CD4-positive, alpha-beta T cell treated with Interleukin-17A for 1 hour (primary cell): Measurements from ENCODE around the gene SMC6.

Experiments
- DNase-seq: peaks from one replicate; pipeline ENCODE4 v3.0.0-alpha.2; 2020

Gene SMC6, protein sequence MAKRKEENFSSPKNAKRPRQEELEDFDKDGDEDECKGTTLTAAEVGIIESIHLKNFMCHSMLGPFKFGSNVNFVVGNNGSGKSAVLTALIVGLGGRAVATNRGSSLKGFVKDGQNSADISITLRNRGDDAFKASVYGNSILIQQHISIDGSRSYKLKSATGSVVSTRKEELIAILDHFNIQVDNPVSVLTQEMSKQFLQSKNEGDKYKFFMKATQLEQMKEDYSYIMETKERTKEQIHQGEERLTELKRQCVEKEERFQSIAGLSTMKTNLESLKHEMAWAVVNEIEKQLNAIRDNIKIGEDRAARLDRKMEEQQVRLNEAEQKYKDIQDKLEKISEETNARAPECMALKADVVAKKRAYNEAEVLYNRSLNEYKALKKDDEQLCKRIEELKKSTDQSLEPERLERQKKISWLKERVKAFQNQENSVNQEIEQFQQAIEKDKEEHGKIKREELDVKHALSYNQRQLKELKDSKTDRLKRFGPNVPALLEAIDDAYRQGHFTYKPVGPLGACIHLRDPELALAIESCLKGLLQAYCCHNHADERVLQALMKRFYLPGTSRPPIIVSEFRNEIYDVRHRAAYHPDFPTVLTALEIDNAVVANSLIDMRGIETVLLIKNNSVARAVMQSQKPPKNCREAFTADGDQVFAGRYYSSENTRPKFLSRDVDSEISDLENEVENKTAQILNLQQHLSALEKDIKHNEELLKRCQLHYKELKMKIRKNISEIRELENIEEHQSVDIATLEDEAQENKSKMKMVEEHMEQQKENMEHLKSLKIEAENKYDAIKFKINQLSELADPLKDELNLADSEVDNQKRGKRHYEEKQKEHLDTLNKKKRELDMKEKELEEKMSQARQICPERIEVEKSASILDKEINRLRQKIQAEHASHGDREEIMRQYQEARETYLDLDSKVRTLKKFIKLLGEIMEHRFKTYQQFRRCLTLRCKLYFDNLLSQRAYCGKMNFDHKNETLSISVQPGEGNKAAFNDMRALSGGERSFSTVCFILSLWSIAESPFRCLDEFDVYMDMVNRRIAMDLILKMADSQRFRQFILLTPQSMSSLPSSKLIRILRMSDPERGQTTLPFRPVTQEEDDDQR

DNA sequence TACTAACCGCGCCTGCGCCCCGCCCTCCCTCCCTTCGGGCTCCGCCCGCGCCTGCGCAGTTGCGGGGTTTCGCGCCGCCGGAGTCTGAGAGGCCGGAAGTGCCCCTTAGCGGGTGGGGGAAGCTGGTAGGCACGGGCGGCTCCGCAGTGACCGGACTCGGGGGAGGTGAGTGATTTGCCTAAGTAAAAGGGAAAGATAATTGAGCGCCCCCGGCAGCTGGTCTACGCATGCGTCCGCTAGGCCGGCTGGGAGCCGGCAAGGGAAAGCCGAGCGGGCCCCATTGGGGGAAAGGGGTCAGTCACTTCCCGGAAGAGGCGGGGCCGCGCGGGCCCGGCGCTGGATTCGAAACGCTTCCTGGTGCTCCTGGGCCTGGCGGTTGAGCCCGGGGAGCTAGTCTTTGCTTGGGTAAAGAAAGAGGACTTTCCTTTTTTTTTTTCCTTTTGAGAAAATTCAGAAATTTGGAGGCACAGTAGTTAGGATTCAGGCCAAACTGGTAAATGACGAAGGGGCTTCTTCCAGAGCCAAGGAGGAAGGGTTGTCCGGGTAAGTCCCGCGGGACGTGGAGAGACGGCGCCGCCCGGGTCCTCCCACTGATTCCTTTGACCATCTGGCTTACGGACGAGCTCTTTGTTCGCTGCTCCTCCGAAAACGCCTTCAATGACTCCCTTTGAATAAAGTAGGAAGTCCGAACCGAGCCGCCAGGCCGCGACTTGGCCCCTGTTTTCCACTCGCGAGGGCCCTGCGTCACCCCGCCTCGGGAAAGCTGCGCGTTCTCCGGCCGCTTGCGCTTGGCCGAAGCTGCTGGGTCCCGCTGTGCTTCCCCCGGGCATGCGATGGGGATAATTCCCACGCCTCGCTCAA lies at the start of gene SMC6, which contains the start of gene GEN1:
Gene SMC6 (minus strand): TSS at position 8 of the 861 bp plus-strand sequence. CDS start 7,864 bp downstream, outside the sequence.
Gene GEN1 (plus strand): TSS at position 336 of the 861 bp plus-strand sequence. CDS start 5,806 bp downstream, outside the sequence.
- DNase-seq: peak; percentile 90

DNA sequence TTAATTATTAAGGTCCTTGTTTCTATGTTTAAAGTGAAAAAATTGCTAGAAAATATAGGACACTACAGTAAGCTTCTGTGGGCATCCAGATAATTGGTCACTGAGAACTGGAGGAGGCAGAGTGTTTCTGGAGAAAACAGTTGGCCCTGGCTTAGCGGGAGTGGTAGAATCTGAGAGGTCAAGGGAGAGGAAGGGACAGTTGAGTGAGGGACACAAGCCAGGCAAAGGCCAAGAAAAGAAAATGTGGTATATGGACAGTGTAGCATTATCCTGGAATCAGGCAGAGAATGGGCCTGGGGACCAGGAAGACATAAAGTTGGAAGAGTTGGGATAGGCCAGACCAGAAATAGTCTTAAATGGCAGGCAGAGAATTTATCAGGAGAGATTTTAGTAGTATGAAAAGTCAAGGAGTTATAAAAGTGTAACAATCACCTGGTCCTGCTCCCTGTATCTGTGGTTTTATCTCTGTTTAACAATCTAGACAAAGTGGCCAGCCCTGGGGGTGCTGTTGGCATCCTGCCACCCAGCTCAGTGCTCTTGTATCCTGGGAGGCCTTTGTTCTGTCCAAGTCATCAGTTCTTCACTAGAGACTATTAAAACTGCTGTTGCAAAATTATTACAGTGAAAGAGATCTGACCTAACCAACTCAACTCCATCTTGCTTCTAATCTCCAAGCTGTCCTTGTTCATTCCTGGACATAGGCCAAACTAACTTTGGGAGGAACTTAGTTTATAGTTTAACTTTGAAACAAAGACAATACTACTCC lies 47.3 kb upstream of the SMC6 start:
- DNase-seq: no peak

DNA sequence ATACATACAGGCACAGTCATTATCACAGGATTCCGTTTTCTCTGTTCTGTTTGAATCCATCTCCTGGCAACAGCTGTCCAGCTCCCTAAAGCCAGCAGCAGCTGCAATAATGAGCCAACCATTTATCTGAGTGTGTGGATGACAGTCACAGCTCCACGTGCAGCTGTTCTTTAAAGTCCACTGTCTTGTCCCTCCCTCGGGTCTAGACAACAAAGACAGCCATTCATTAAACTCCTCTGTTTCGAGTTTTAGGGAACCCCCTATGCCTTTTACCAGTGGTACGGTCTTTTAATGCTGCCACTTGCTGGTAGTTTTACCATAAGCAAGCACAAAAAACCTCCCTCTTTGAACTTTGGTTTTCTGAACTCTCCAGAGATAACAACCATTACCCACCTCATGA lies 46.6 kb upstream of the SMC6 start:
- no peak for DNase-seq

DNA sequence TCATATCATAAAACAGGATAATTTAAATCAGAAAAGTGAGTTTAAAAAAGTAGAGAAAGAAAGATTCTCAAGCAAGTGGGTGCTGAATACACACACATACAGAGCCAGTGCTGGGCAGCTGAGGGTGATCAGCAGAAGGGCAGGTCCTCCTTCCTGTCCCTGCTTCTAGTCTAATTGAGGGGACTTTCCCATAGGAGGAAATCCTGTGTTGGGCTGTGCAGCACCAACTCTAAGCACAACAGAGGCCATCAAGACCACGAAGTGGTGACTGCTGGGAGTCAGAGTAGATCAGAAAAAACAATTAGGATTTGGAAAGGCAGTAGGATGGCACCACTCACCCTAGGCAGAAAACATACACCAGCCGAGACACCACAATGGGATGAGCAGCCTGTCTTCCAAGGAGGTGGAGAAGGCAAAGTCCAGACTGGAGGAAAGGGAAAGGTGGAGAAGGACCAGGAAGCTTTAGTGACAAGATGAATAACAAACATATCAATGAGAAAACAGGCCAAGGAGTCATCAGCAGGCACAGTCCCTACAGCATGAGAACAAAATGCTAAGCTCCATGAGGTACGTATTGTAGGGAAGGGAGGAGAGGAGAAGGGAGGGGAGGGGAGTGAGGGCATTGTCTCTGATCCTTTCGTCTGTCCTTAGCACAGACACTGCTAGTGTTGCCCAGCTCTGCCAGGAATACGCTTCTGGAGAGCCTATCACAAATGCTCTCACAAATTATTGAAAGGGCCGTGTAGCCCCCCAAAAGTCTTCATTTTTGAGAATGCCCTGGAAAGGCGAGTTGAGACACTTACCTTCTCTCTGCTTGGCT lies 45.9 kb upstream of the SMC6 start:
- DNase-seq: no peak

DNA sequence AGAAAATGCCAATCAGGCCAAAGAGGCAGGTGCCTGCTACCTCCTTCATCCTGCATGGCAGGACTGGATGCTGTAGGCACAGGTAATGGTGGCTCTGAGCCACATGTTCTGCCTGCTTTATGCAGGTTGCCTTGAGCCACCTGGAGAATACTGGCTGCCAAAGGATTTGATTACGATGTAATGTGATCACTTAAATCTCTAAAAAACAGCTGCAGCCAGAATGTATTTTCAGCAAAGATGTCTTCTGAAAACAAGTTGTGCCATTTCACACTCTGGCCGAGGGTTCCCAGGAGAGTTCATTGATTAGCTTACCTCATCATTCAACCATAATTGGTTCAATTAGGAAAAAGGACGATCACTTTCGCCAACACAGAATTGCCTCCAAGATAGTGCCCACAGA lies 44.7 kb upstream of the SMC6 start:
- DNase-seq: no peak

DNA sequence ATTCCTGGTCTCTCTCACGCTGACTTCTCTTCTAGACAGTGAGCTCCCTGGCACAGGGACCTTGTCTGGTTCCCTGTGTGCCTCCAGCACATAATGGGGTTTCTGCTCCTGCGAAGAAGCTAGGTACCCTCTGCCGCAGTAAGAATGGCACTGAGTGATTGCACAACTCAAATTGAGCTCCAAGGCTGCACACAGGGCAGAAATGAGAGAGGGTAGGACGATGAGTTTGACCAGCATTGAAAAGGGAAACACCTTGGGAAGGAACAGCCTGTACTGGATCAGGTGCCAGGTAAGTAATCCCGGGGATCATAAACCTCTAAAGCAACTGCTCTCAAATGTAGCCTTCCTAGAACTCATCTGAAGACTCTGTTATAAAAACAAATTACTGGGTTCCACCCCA lies 41.7 kb upstream of the SMC6 start:
- DNase-seq: no peak

DNA sequence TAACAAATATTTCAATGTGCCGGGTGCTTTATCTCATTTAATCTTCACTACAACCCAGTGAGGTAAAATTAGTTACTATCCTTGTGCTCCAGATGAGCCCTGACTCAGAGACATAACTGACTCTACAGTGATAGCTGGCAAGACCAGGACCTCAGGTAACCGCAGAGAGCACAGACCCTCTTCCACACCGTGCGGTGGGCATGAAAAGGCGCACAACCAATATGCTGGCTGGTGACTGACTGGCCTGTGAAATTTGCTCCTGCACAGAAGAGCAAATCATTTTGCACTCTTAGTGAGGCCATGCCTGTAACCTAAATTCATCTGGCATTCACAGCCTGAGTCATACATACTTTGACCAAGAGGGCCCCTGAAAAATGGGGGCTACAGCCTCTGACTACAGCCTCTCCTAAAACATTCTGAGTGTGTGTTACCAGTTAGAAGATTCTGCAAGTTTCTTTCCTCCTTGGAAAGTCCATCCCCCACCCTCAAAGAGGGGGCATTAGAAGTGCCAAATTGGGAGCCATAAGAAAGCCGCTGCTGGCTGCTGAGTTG lies 40.3 kb upstream of the SMC6 start:
- no peak for DNase-seq

DNA sequence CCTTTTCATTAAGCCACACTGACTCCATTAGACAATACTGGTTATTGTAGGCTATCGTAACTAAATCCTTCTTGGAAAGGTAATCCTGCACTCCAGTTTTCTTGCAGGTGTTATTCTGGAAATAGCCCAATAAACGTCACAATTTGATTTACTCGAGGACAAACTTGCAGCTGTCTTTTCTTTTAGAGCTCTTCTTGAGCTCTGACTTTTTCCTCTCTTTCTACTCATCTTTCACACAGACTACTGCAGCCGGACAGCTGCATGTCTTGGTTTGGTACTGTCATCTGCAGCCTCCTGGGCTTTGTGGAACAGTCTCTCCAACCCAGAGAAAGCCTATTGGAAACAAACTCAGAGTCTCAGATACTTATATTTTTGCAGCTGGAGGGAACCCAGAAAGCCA lies 39.7 kb upstream of the SMC6 start:
- DNase-seq: no peak

DNA sequence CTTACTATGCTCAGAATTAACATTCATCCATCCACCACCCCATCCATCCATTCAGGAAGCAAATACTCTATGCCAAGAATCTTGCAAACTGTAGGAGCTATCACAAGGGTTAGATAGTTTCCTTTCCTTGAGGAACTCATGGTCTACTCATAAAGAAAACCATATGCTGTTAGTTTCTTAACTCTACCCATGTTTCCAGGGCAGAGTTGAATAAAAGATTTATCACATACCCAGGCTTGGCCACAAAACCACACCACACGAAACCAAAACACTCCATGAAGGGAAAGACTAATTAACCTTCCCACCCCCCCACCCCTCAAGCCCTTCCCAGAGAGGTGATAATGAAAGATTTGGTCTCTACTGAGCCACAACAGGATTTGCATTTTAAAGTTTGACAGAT lies 38.9 kb upstream of the SMC6 start:
- DNase-seq: no peak

DNA sequence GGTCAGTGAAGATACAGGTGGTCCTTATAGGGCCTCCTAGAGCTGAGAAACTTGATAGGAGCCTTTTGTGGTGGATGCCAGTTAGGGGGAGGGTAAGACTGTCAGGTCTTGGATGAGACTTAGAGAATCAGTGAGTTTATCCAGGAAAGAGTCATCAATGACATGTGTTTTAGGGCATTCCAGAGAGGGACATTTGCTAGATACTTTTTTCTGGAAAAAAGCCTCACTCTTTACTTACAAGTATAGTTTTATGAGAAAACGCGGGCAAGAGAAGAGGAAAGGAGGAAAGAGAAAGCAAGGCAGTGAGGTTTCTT lies 38.2 kb upstream of the SMC6 start:
- DNase-seq: no peak

DNA sequence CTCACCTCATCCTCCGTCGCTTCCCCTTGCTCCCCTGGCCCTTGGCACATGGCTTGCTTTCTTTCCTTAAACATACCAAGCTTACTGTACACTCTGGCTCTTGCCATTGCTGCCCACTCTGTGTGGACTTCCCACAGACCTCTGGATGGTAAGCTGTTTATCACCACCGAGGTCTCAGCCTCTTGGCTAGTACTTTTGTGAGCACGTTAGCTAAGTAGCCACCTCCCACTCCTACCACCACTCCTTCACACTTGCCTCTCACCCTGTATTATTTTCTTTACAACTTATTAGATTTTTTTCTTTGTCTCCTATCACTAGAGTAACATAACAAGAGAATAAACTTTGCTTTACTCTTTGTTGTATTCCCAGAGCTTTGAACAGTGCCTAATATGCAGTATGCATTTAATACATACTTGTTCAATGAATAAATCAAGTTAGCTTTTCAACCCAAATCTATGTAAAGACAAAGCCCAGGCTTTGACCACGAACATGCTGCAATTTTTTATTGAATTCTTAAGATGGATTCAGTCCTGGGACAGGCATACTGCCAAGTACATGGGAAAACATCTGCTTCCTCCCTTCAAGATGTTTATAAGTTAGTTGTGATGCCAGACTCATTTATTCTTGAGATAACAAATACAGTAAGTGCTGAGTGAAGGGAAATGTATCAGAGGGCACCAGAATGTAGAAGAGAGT lies 37.7 kb upstream of the SMC6 start:
- no peak for DNase-seq

DNA sequence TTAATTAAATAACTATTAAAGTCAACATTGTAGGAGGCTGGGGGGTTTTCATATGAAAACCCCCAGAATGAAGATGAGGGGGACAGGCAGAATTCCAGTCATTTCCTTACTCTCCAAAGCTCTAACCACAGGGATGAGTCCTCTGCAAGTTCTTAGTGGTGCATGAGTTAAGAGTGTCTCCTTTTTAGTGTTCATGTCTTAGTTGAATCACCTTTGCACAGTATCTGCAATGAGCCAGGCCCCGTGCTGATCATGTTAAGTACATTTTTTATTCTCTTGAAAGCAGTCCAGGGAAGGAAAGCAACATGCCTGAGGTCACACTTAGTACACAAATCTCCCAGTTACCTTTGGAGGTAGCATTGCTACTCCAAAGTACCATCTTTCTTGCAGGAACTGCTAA lies 36.9 kb upstream of the SMC6 start:
- DNase-seq: no peak

DNA sequence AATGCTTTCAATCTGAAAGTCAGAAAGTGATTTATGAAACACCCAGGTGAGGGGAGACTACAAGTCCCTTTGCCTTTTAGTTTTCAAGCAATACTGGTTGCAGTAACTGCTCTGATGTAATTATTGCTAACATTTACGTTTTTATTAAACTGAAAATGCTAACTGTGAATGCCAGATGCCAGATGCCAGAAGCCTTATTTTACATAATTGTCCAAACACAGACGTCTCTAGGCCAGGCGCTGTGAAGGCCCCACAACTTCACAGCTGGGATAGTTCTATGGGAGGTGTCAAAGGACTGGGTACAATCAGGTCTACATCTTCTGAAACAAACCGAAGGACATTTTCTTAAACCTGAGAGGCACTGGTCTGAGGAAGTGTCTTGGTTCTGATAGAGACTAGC lies 35.2 kb upstream of the SMC6 start:
- DNase-seq: no peak

DNA sequence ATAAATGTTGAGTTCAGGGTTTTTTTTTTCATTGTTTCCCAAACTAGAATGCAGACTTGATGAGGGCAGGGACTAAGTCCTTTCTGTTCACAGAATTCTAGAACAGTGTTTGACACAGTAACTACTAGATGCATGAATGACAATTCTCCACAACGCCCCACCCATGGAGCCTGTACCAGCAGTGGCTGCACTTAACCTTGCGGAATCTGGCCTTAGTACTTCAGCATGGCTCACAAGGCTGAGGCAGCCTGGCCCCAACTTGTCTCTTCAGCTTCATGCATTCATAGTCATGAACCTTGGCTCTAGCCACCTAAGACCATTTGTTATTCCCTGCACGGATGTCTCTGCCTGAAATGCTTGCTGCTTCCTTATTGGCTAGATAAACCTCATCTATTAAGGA lies 33.1 kb upstream of the SMC6 start:
- no peak for DNase-seq

DNA sequence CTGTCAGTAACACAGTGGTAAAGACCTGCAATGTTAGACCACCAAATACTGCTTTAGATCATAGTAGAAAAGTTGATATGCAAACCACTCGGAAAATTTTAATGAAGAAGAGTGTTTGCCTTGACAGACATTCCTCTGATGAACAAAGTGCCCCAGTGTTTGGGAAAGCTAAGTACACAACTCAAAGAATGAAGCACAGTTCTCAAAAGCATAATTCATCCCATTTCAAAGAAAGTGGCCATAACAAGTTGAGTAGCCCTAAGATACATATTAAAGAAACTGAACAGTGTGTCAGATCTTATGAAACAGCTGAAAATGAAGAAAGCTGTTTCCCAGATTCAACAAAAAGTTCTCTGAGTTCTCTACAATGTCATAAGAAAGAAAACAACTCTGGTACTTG lies 27.9 kb upstream of the SMC6 start:
- DNase-seq: no peak

DNA sequence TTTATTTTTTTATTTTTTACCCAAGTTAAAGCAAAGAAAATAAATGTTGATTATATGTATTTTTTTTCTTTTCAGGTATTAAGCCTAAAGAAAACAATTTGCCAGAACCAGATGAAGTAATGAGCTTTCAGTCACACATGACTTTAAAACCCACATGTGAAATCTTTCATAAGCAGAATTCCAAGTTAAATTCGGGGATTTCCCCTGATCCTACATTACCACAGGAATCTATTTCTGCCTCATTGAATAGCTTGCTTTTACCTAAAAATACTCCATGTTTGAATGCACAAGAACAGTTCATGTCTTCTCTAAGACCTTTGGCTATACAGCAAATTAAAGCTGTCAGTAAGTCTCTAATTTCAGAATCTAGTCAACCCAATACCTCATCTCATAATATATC lies 26.9 kb upstream of the SMC6 start:
- no peak for DNase-seq

DNA sequence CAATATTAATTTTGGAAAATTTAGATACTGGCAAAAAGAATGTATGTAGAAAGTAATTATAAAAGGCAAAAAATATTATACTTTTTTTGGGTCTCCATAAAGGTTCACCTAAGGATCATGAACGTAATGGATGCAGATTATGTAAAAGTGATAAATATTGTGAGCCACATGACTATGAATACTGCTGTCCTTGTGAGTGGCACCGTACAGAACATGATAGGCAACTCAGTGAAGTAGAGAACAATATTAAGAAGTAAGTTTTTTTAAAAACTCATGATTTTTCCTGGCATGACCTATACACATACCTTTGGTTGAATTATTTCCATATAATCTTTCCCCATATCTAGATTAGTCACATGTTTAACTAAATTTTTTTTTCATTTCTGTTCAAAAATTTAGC lies 18.9 kb upstream of the SMC6 start:
- no peak for DNase-seq

DNA sequence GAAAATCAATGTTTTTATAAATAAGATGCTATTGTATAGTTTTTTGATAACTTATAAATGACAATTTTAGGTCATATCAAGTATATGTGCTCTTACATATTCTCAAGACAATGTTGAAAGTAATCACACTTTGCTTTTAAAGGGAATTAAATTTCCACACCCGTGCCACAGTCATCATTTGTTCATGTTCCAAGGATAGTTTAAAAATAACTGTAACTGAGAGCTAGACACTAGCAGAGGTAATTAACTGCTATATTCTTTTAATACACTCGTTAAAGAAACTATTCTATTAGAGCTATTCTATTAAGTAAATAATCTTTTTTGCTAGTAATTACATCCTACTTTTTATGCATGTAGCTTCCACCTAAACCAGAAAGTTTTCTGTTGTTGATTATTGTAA lies 18.3 kb upstream of the SMC6 start:
- DNase-seq: no peak

DNA sequence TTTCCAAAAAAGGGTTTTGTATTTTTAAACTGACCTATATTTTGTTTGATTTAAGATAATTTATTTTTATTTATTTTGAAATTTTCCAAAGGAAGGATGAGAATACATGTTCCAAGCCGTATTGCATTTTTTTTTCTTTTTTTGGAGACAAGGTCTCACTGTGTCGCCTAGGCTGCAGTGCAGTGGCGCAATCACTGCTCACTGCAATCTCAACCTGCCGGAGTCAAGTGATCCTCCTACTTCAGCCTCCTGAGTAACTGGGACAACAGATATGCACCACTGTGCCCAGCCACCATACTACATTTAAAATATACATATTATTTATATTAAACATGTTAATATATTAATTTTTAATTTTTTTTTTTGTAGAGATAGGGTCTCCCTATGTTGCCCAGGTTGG lies 15.3 kb upstream of the SMC6 start:
- DNase-seq: no peak

DNA sequence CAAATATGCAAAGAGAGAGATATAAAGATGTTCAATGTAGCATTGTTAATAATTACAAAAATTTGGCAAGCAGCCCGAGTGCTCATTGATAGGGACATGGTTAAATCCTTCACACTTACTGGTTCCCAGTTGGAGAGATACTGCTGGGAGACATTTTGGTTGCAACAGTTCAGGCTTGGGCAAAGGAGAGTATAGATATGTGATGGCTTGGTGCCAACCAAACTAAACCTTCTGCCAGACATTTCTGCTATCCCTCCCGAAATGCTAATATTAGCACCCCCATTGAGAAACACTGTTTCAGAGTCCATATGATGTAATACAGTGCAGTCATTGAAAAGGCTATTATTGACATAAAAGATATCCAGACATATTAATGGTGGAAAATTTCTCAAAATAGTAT lies 11.8 kb upstream of the SMC6 start:
- no peak for DNase-seq
